GM19463 (cell line): Measurements from ENCODE around the gene MYO15B.
"Not testable (repeated sequence)": the region's sequence is repeated elsewhere in the genome, so short reads cannot be mapped to it uniquely, and the experiment has no call there.

Experiments
- ATAC-seq: cut with Tn5 transposase; IDR thresholded peaks from one replicate; pipeline ENCODE4 v1.9.1; 2021; ENCODE audit warnings: mild to moderate bottlenecking, moderate library complexity; ENCODE audit not compliant: unreplicated experiment

The MYO15B gene

DNA sequence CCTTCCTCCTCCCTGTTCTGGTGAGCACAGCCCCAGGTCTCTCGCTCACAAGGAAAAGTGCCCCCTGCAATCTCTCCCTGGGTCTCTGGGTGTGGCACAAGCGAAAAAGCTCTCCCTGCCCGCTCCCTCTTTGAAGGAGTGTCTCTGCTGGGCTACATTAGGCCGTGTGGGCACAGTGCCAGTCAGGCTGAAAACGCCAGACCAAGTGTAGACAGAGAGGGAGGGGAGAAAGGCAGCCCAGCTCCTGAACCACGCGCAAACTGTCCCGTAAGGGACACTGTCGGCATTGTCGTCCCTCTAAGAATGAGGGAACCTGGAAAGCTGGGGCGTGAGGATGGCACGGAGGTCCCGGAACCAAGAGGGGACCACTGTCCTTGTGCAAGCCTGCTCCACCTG is 49.5 kb downstream of the MYO15B start:
- ATAC-seq = no peak

DNA sequence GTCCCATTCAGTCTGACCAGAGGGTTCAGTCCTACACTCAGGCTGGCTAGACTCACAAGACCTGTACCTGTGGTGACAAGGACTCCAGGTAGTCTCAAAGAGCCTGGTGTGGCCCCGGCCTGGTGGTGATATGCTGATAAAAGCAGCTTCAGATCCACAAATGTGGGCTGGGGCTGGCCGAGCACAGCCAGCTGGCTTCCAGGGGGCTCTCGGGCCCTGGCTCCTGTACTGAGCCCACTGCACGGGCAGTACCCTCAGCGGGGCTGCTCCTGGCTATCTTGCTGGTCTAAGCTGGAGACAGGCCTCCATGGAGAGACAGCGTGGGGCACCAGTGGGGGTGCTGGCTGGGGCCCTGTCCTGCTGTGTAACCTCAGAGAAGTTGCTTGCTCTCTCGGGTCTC is 50.0 kb downstream of the MYO15B start:
- ATAC-seq = no peak

DNA sequence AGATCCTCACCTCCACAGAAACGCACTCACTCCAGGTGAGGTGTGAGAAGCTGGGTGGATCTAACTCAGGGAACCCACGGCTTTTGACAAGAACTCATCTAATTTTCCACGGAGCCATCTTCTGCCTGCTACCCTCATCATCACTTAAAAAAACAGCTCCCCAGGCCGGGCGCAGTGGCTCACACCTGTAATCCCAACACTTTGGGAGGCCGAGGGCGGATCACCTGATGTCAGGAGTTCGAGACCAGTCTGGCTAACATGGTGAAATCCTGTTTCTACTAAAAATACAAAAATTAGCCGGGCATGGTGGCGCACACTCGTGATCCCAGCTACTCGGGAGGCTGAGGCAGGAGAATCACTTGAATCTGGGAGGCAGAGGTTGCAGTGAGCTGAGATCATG is 50.4 kb downstream of the MYO15B start:
- not testable (repeated sequence) for ATAC-seq

DNA sequence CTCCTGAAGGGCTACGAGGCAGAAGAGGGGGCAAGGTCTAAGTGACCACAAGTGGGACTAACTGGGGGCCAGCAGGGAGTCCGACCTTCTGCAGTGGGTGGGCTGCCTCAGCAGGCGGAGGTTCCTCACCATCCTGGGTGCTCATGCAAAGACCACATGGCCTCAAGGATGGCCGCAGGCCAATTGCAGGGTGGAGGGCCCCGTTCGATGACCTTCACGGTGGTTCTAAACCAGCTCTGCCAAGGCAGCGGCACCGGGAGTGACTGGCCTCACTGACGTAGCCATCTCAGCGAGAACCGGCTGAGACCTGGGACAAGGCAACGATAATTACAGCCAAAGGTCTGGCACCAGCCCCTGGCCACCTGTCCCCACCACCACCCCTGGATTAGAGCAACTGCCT is 51.3 kb downstream of the MYO15B start:
- no peak for ATAC-seq

DNA sequence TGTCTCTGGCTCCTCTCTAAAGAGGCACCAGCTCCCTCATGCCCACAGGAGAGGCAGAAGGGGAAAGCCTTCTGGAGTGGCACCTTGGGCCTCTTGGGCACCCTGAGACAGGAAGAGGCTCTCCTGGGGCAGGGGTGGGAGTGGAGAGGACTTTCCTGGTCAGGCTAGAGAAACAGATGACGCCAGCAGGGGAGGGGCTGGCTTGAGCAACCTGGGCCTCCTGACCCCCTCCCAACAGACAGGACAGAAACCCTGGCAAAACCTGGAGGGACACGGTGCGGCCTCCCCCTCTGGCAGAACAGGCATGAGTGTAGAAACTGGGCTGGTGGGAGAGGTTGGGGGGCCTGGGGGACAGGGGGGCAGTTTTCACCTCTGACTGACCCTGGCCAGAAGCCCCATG is 51.7 kb downstream of the MYO15B start:
- ATAC-seq = no peak

DNA sequence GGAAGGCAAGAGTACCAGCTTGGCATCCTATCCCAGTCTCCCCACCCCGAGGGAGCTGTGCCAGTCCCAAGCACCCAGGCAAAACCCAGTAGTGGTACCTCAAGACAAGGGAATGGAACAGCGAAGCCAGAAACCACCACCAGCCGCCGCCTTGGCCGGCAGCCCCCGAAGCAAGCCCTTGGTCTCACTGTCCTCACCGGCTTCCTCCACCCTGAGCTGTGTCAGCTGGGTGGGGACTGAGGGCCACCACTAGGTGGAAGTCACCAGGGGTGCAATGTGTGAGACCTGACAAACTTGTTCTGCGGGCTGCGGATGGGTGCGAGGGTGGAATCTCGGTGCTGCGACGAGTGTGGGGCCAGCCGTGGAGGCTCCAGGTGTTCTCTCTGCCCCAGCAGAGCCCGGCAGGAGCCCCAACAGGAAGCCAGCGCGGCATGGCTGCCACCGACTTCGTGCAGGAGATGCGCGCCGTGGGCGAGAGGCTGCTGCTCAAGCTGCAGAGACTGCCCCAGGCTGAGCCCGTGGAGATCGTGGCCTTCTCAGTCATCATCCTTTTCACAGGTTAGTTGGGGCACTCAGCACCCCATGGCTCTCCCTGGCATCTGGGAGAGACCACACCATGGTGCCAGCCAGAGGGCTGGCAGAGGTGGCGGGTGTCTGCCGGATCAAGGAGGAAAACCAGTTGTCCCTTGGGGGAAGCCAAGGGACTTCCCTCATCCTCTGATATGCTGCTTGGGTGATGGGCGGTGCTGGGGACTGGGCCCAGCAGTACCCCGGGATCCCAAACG is 52.4 kb downstream of the MYO15B start:
- no peak for ATAC-seq

DNA sequence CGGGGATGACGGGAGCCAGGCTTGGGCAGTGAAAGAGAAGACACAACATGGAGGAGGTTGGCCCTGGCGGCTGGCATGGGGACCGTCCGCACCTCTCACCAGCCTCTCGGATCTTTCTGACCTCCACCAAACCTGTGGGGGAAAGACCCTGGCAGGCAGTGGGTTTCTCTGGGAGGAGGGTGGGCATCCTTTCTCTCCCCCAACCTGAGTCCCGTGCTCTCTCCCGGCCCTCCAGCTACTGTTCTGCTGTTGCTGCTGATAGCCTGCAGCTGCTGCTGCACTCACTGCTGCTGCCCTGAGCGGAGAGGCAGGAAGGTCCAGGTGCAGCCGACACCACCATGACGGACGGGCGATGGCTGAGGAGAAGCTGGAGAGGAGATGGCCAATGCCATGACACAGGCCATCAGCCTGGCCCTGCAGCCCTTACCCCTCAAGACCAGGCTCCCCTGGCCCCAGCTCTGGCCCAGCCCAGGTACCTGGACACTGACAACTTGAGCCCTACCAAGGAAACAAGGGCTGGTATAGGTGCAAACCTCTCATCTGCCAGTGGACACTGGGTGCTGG is 53.0 kb downstream of the MYO15B start:
- no peak for ATAC-seq

DNA sequence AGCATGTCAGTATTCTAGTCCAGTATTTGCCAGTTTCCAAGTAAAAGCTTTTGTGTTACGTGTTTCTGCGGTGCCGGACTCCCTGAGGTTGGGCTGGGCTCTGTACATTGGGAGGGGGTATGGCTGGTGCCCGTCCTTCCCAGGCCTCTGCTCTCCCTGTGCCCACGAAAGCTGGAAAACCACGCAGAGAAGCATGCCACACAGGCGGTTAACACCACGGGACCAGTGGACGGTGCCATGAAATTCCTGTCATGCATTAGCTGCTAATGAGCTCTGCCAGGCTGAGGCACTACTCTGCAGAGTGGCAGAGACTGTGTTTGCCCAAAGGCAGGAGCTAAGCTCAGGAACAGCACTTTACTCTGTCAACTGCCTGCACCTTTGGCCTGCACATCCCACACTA is 53.7 kb downstream of the MYO15B start:
- ATAC-seq = no peak

DNA sequence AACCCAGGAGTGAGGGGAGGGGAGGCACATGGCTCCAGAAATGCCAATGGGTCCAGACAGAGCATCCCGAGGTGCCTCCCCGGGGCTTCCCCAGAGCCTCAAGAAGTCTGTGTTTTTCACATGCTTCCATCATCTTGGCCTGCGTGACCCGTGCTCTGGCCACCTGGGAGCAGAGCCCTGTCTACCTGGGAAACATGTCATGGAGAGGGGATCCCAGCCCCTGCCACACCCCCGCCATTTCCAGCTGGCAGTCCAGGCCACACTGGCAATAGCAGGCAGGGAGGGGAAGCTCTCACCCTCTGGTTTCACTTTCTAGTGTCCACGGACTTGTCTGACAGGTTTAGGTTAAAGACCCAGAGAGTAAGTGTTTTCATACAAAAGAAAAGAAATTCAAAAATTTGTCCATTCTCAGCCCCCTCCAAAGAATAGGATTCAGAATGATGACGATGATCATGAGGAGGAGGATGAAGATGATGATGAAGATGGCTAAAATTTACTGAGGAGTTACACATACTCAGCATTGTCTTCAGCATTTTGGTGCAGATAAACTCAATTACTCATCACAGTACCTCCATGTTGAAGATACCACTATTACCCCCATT is 54.7 kb downstream of the MYO15B start:
- ATAC-seq = no peak

DNA sequence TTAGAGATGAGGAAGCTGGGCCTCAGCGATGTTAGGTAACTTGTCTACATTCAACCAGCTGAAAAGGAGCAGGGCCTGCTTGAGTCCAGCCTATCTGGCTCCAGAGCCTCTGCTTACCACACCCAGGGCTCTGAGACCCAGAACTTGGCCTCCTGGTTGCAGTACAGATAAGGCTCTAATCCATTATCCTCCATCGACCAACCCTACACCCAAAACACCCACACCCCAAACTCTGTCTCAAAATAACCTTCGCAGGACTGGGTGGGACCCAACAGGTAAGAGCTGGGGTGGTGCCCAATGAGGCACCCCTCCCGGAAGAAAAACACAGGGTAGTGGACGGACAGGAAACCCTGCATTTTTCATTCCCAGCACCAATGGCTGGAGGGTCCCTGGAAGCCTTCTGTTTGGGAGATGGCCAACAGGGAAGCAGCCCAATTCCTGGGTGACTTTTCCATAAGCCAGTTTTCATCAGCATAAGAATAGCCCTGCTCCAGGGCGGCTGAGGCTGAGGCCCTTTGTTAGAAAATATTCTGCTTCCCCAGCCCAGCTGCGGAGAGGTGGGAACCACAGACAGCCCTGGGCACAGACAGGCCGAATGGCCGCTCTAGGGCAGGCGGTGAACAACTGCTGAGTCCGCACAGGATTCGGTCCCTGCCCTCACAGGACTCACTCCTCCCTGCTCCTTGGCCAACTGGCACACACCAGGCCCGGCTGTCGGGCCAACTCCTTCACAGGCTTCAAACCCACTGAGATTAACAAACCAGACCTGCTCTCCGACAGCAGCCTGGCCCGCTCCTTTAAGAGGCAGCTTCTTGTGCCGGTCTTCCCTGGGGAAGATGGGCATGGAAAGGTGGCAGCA is 55.4 kb downstream of the MYO15B start:
- ATAC-seq = no peak

DNA sequence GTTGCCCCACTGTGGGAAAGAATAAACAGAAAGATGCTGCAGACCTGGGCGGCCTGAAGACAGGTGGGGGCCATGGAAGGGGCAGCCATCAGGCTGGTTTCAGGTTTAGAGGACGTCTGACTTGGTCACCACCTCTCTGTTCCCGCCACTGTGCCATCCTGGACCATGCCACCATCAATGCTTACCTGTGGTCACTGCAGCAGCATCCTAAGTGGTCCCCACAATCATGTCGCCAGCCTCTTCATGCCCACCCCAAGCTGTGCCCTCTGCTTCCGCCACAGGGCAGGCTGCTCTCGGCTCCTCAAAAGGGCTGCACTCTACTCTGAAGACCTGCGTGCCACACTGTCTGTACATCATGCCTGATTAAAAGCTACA is 56.0 kb downstream of the MYO15B start:
- ATAC-seq = no peak

DNA sequence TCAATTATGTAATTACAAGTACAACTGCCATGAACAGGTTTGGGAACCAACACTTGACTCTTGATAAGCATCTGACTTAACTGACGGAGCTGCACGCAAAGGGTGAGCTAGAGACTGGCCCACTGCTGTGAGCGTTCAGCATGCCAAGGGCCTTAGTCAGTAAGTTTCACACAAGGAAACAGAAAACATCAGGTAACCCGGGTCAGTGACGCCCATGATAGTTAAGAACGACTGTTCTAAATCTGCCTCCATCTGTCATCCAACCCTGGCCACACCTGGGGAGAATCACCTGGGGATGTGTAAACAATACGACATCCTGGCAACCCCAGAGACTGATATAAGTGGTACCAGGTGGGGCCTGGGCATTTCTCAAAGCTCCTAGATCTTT is 57.9 kb downstream of the MYO15B start:
- no peak for ATAC-seq

DNA sequence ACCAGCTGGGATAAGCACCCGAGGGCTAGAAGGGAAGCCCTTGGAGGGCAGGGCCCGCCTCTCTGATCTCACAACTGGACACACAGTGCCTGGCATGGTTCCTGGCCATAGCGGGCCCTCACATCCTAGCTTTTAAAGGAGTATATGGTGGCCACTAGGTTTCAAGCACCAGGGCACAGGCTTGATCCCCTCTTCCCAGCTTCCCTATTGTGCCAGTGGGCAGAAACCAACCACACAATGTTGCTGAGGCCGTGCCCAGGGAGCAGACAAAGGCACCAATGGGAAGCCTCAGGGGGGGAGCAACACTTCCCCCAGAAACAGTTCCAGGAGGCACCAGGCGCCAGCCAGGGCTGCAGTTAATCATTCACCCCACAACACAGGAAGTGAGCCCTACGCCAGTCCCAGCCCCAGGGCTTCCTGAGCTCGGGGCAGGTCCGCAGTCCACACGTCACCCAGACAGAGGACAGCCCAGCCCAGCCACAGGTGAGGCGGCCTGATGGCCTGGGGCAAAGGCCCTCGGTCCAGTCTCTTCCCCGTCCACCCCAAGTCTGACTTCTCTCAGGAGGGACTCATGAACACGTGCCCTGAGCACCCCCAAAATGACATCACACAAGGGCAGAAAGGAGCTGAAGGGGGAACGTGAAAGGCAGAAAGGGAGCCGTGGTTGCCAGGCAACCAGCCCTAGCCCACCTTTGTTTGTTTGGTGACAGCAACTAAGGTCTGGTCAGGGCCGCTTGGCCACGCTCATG is 58.5 kb downstream of the MYO15B start:
- peak; percentile 98 for ATAC-seq

DNA sequence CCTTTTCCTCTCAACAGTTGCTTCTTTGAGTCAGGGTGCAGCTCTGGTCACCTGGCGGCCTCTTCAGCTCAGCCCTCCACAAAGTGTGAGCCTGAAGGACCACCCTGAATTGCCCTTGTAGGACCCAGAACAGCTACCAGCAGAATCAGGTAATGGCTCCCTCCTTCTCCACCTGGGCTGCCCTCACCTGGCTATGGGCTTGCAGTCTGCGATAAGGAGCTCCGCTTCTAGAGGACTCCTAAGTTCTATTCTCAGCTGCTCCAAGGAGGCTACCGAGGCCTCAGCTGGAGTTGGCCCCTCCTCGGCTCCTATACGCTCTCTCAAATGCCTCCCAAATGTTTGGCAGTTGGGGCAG is 59.0 kb downstream of the MYO15B start:
- ATAC-seq = no peak

DNA sequence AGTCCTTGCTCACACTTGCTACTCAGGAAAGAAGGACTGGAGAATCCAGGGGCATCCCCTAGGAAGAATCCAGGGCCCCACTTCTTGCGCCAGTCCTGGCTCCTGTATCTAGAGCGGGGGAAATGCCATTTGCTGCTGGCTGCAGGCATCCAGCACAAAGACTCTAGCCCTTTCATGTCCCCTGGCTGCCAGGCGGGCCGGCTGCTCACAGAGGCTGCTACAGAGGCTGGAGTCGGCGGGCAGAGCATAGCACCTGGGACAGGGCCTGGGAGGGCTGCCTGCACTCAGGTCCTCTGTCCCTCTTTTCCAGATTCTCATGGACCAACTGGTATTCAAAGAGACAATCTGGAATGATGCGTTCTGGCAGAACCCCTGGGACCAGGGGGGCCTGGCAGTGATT is 59.5 kb downstream of the MYO15B start:
- ATAC-seq = no peak

DNA sequence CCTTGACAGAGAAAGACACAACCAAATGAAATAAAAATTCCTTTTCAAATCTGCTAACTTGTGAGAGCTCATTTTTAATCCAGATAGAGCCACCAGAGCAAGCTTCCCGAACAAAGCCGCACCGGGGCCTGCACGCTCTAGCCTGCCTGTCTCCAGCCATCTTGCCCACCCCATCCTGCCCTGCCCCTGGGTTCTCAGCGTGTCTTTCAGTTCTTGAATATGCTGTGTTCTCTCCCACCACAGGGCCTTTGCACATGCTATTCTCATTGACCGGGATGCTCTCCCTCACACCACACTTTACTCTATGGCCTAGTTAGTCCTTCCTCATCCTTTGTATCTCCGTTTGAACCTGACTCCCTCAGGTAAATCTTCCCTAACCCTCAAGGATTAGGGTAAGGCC is 60.3 kb downstream of the MYO15B start:
- ATAC-seq = no peak

DNA sequence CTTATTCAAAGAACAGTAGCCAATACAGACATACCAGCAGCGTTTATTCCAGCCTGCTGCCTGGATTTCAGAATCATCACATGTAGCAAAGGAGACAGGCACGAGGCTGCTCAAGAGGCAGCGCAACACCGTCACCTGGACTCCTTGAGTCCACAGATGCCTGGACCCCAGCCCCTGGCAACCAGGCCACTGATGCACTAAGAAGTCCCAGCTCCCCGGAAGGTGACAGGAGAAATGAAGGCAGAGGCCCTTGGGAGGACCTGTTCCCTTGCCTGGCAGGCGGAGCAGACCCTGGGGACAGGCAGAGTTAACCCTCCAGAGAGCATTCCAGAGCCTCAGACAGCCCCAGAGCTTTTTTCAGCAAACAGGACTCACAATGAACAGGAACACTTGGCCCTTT is 62.1 kb downstream of the MYO15B start:
- no peak for ATAC-seq

DNA sequence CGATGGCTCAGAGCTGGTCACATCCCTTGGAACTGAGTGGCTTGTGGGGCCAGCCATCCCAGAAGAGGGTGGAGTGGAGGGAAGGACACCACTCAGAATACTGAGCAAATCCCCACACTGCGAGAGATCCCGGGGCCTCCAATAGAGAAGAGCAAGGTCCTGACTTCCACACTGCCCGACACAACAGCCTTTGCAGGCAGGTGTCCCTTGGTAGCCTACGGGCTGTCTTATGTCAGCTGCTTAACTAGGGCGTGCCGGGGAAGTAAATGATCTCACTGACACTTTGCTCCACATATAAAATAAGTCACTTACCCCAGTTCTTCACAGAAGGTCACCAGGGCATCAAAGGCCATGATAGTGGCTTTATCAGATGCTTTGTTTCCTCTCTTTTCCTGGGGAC is 63.3 kb downstream of the MYO15B start:
- ATAC-seq = no peak

DNA sequence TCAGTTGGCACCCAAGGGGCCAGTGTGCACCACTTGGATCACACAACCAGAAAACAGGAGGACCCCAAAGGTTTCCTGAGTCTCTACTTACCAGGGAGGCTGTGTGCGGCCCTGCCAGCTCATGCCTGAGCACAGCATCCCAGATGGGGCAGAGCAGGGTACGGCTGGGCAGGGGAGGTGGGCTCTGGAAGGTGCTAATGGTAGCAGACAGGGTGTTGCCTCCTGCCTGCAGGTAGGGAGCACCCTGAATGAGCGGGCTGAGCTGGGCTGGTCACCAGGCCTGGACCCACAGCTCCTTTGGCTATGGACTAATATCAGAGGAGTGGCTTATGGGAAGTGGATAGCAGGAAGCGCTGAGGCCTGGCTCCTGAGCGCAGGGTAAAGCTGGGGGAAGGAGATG is 64.7 kb downstream of the MYO15B start:
- no peak for ATAC-seq

DNA sequence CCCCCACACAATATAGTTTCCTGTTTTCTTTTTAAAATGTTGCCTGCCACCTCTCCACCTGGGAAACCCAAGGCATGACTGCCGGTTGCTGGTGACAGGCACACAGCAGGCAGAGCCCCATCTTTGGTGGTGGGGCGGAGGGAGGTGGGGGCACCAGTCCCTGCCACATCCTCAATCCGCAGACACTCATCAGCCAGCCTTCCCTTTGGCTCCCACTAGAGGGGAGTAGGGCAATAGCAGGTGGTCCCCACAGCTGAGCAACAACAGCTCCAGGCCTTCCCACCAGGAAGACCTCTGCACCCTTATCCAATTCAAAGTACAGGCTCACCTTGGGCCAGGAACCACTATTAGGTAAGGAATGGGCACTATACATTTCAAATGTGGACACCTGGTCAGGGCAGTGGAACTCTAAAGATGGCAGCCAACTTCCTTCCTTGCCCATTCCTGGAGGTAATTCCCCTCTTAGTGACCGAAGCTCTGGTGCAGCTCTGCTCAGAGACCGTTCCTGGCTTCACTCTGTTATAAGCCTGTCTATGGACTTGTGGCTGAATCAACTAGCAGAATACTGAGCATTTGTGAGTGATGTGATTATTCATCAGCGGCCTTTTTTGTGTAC is 65.4 kb downstream of the MYO15B start:
- no peak for ATAC-seq

DNA sequence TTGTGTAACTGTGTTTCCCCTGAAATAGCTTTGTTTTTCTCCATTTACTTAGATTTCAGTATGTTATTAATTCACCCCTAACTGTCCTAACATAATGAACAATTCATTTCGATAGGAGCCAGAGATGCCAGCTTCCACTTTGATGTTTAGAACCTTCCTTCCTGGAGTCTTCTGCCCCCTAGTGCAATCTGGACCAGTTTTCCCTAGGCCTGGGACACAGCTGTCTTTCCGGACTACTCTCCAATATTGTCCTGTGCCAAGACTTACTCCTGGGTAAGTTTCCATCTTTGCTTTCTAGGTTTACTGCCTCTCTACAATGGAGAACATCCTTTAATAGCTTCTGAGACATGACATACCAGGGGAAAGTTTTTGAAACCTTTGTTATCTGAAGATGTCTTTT is 66.6 kb downstream of the MYO15B start:
- ATAC-seq = no peak
